HepG2 (cell line): ENCODE measurements around the gene DNAJB2. TPM values are rescaled to one million over a fixed set of nuclear protein-coding genes. Genes with fewer than 3 reads are reported as not detected.

Source experiments
- ATAC-seq: fragments of 200-7000 bp; cut with Tn5 transposase; 3 replicates; pipeline ENCODE4 v1.9.1; 2020; ENCODE audit warnings: mild to moderate bottlenecking, moderate library complexity
- BruUV-seq: library from RNA; stranded (reverse); fragments of 400-500 nt; replicated peaks from 2 replicates; lab custom pipeline; 2021; lab: Mats Ljungman, UMichigan
- CTCF ChIA-PET: fragments of 300-600 bp; formaldehyde crosslinking; extraction: SDS; loops from one replicate; lab custom pipeline; 2021; ENCODE audit warnings: low total read pairs, inconsistent platforms, low intra/inter-chr PET ratio; lab: Yijun Ruan, JAX
- POLR2A ChIA-PET: fragments of 350-600 bp; sonication (Branson Sonifier 250); formaldehyde crosslinking; loops from one replicate; lab custom pipeline; 2020; ENCODE audit warnings: antibody characterized with exemption, inconsistent platforms; lab: Yijun Ruan, JAX
- DNase-seq: peaks from one replicate; pipeline ENCODE4 v3.0.0-alpha.2; 2015; ENCODE audit warnings: low spot score
- FAIRE-seq: peaks from 3 replicates; lab custom pipeline; 2011; peaks lifted over from hg19 to GRCh38; lab: Jason Lieb, UNC
- H2AFZ ChIP-seq: one replicate; pipeline ENCODE4 v1.6.1; 2011; ENCODE audit warnings: low read length, inconsistent platforms
- H3K27ac ChIP-seq: fragments of 300-600 bp; 3 replicates; pipeline ENCODE4 v1.8.0; 2011; ENCODE audit warnings: mixed run types, mild to moderate bottlenecking, mixed read lengths, low read length, inconsistent platforms; ENCODE audit not compliant: insufficient read depth; ENCODE audit errors: extremely low read length
- H3K27me3 ChIP-seq, 2 experiments: fragments of 200-600 bp in 1 of 2; 2 replicates in 1 of 2; 3 replicates in 1 of 2; pipeline versions ENCODE4 v1.6.0 to v1.8.0; 2011; ENCODE audit warnings: low read length in 2 of 2, mild to moderate bottlenecking in 2 of 2, moderate library complexity in 2 of 2, inconsistent platforms in 1 of 2; ENCODE audit not compliant: insufficient read depth in 2 of 2, control insufficient read depth in 1 of 2
- H3K36me3 ChIP-seq, 2 experiments: fragments of 200-600 bp in 1 of 2; replicated peaks in 1 of 2; 2 replicates in 1 of 2; 3 replicates in 1 of 2; pipeline versions ENCODE4 v1.5.1 to v1.8.0; 2011; ENCODE audit warnings: low read length in 2 of 2, inconsistent platforms in 1 of 2; ENCODE audit not compliant: insufficient read depth in 2 of 2, control insufficient read depth in 1 of 2
- H3K4me1 ChIP-seq: 2 replicates; pipeline ENCODE4 v1.5.1; 2012; ENCODE audit warnings: low read length, inconsistent platforms; ENCODE audit not compliant: insufficient read depth
- H3K4me2 ChIP-seq: 2 replicates; pipeline ENCODE4 v1.6.0; 2011; ENCODE audit warnings: low read depth, low read length, inconsistent platforms
- H3K4me3 ChIP-seq, 3 experiments: fragments of 200-600 bp in 1 of 3; sonication (generic), shearing (Covaris generic) in 1 of 3; replicated peaks in 1 of 3; 2 replicates each; pipeline ENCODE4 v1.5.1; 2011 to 2016; ENCODE audit warnings: low read length in 3 of 3, inconsistent platforms in 2 of 3, low read depth in 2 of 3, mild to moderate bottlenecking in 2 of 3, control low read depth in 1 of 3, mixed read lengths in 1 of 3; ENCODE audit not compliant: insufficient read depth in 1 of 3
- H3K79me2 ChIP-seq: one replicate; pipeline ENCODE4 v1.6.1; 2011; ENCODE audit warnings: low read length, inconsistent platforms; ENCODE audit not compliant: insufficient read depth
- H3K9ac ChIP-seq: 2 replicates; pipeline ENCODE4 v1.6.0; 2011; ENCODE audit warnings: mild to moderate bottlenecking, low read depth, low read length, inconsistent platforms; ENCODE audit not compliant: insufficient read depth
- H3K9me3 ChIP-seq: 2 replicates; pipeline ENCODE4 v1.5.1; 2012; ENCODE audit warnings: mild to moderate bottlenecking, low read length
- H4K20me1 ChIP-seq: 2 replicates; pipeline ENCODE4 v1.6.0; 2011; ENCODE audit warnings: inconsistent platforms, mild to moderate bottlenecking, low read length, moderate library complexity; ENCODE audit not compliant: insufficient read depth
- ARNT2 ChIP-seq: sonication (generic); formaldehyde crosslinking; IDR thresholded peaks from 2 replicates; pipeline ENCODE4 v1.8.0; 2022; ENCODE audit warnings: mild to moderate bottlenecking, low read depth, missing genetic modification reagents, moderate library complexity
- FOXO1 ChIP-seq: sonication (generic); formaldehyde crosslinking; IDR thresholded peaks from 2 replicates; pipeline ENCODE4 v1.4.0; 2020; ENCODE audit warnings: missing genetic modification reagents
- MAZ ChIP-seq, 2 experiments: sonication (generic) in 1 of 2; formaldehyde crosslinking in 1 of 2; IDR thresholded peaks; 2 replicates each; pipeline versions ENCODE4 v1.5.0 to v1.6.1; 2012 to 2020; ENCODE audit warnings: low read depth in 2 of 2, mild to moderate bottlenecking in 2 of 2, borderline replicate concordance in 1 of 2, improper control_type of control experiment in 1 of 2, low read length in 1 of 2, missing genetic modification reagents in 1 of 2, moderate library complexity in 1 of 2
- MBD4 ChIP-seq: IDR thresholded peaks from 2 replicates; pipeline ENCODE4 v1.6.1; 2012; ENCODE audit warnings: low read length, inconsistent platforms, borderline replicate concordance
- NFYB ChIP-seq: sonication (generic); formaldehyde crosslinking; IDR thresholded peaks from 2 replicates; pipeline ENCODE4 v1.4.0; 2020; ENCODE audit warnings: missing genetic modification reagents
- RXRA ChIP-seq: sonication (generic); formaldehyde crosslinking; IDR thresholded peaks from 2 replicates; pipeline ENCODE4 v1.5.1; 2020; ENCODE audit warnings: missing genetic modification reagents
- TCF7 ChIP-seq: sonication (generic); IDR thresholded peaks from 2 replicates; pipeline ENCODE4 v1.6.1; 2016; ENCODE audit warnings: antibody characterized with exemption, low read depth
- ZNF296 ChIP-seq: sonication (generic); formaldehyde crosslinking; conservative IDR thresholded peaks from 2 replicates; pipeline ENCODE4 v1.5.0; 2020; ENCODE audit warnings: mild to moderate bottlenecking, missing genetic modification reagents
- ZNF446 ChIP-seq: sonication (generic); formaldehyde crosslinking; IDR thresholded peaks from 2 replicates; pipeline ENCODE4 v1.5.0; 2020; ENCODE audit warnings: mild to moderate bottlenecking, missing genetic modification reagents
- ZNF703 ChIP-seq: sonication (generic); formaldehyde crosslinking; IDR thresholded peaks from 2 replicates; pipeline ENCODE4 v1.5.1; 2020; ENCODE audit warnings: missing genetic modification reagents, mild to moderate bottlenecking, moderate library complexity, borderline replicate concordance
- ZSCAN25 ChIP-seq: sonication (generic); formaldehyde crosslinking; IDR thresholded peaks from 2 replicates; pipeline ENCODE4 v1.8.0; 2022; ENCODE audit warnings: mild to moderate bottlenecking, missing genetic modification reagents
- ZSCAN9 ChIP-seq: IDR thresholded peaks from 2 replicates; pipeline ENCODE4 v1.6.1; 2016; ENCODE audit warnings: borderline replicate concordance
- WGBS: methylation state at CpG from one replicate; pipeline ENCODE4 v1.1.6; 2017; ENCODE audit warnings: low lambda C conversion rate; 5-methylcytosine and 5-hydroxymethylcytosine counted together
- in situ Hi-C: cut with HindIII; loops from 2 replicates; pipeline ENCODE4 v1.10.0; 2017; ENCODE audit warnings: low pct_unique_long_range_greater_than_20kb; ENCODE audit not compliant: extremely low pct_ligation_motif_present
- intact Hi-C: fragments of 100-400 bp; cut with micrococcal nuclease; formaldehyde crosslinking; loops from one replicate; pipeline ENCODE4 v1.10.0; 2022; ENCODE audit not compliant: unreplicated experiment
- polyA plus RNA-seq, 8 experiments: library from polyadenylated mRNA; depleted of rRNA in 3 of 8; stranded (reverse) in 7 of 8; unstranded in 1 of 8; fragments of >200 nt; fragmentation: Illumina TruSeq in 4 of 8; extraction: Trizol in 4 of 8; gene quantifications; 2 replicates each; pipeline versions ENCODE4 v1.2.1 to v1.2.3, GENCODE V29; 2011 to 2016; ENCODE audit warnings: low read depth in 4 of 8, missing spikeins in 1 of 8, mixed read lengths in 1 of 8; ENCODE audit not compliant: insufficient read depth in 1 of 8
- total RNA-seq, 5 experiments: library from RNA; depleted of rRNA; stranded (reverse); fragments of >200 nt; fragmentation: Illumina TruSeq; extraction: Trizol; gene quantifications; 2 replicates each; pipeline ENCODE4 v1.2.3, GENCODE V29; 2016; ENCODE audit warnings: low read depth in 1 of 5
- TF ChIP-seq, protein P1 (sequence below): IDR thresholded peaks from 2 replicates; pipeline ENCODE4 v1.6.1; 2016
- TF ChIP-seq, protein P2 (sequence below): sonication (generic); formaldehyde crosslinking; IDR thresholded peaks from 2 replicates; pipeline ENCODE4 v1.4.0; 2020; ENCODE audit warnings: missing genetic modification reagents
- TF ChIP-seq, protein P3 (sequence below): sonication (generic); formaldehyde crosslinking; IDR thresholded peaks from 2 replicates; pipeline ENCODE4 v1.8.0; 2023; ENCODE audit warnings: mild to moderate bottlenecking, missing genetic modification reagents
- TF ChIP-seq, protein P4 (sequence below): sonication (generic); formaldehyde crosslinking; IDR thresholded peaks from 2 replicates; pipeline ENCODE4 v1.8.0; 2022; ENCODE audit warnings: mild to moderate bottlenecking, missing genetic modification reagents, moderate library complexity

The DNAJB2 gene
- total and polyA plus RNA-seq, 2 of the 13 experiments (the other 11 are each of a cell fraction or from before 2014, with no cell fraction given): 21.3 to 31.1 TPM

DNA sequence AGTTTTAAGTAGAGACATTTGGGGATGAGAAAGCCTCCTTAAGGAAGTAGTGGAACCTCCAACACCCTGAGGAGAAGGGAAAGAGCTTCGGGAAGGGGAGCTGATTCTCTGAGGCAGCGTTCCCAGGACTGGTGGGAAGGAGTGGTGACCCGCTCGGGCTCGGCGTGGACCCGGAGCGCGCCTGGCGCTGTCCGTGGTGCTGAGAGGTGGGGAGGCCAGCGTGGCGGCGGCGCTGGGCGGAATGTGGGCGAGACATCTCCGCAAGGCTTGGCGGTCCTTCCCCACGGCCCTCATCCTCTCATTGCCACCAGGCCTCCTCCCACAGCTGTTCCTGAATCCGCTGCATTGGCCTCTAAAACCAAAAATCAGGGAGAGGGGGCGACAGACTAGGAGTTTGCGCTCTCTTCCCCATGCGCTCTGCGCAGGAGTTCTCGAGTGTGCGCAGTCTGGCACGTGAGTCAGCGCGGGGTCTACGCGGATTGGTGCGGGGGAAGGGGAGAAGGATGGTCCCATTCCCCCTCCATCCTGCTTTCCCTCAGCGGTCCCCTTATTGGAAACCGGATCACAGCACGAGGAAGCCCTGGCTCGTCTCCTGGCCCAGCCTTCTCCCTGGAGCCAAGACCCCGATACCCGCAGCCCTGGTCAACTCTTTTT, 52.5 kb downstream of the DNAJB2 start (continued):
- peak; percentile 56; the same call in 1 of the 2 replicates for TF ChIP-seq FOXO1 (CRISPR knock-in tag)
- TF ChIP-seq, protein P1, sequence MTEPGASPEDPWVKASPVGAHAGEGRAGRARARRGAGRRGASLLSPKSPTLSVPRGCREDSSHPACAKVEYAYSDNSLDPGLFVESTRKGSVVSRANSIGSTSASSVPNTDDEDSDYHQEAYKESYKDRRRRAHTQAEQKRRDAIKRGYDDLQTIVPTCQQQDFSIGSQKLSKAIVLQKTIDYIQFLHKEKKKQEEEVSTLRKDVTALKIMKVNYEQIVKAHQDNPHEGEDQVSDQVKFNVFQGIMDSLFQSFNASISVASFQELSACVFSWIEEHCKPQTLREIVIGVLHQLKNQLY (CRISPR knock-in tag): 0 out of 2 replicates have a peak, but pooled peaks have one; percentile 52
- peak; percentile 91 for TF ChIP-seq ARNT2
- TF ChIP-seq RXRA (CRISPR knock-in tag): peak; percentile 39; the same call in 1 of the 2 replicates
- TF ChIP-seq NFYB (CRISPR knock-in tag): peak; percentile 32; the same call in 1 of the 2 replicates
- TF ChIP-seq, protein P2, sequence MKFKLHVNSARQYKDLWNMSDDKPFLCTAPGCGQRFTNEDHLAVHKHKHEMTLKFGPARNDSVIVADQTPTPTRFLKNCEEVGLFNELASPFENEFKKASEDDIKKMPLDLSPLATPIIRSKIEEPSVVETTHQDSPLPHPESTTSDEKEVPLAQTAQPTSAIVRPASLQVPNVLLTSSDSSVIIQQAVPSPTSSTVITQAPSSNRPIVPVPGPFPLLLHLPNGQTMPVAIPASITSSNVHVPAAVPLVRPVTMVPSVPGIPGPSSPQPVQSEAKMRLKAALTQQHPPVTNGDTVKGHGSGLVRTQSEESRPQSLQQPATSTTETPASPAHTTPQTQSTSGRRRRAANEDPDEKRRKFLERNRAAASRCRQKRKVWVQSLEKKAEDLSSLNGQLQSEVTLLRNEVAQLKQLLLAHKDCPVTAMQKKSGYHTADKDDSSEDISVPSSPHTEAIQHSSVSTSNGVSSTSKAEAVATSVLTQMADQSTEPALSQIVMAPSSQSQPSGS (CRISPR knock-in tag): peak; percentile 84
- TF ChIP-seq TCF7: no peak

DNA sequence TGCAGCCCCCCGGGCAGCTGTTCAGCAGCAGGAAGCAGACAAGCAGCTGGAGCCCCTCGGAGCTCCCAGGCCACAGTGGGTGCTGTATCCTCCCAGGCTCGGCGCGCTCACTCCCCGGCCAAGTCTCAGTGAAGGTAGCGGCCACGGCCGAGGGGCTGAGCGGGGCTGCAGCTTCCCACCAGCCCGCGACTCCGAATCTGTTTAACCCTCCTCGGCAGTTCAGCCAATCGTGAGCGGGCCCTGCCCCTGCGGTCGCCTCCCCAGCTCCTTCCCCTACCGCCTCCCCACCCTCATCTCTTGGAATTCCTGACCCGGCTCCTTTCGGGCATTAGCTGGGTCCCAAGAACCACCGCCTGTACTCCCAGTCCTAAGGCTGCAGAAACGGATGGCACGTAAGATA, 53.4 kb downstream of the DNAJB2 start, which contains the start of gene RESP18:
Gene RESP18 (minus strand): TSS at position 203 of the 400 bp plus-strand sequence.
- Histone ChIP-seq H3K79me2 (no peaks in the 10 kb centered on the region), H4K20me1 (peaks cover 8% of the 10 kb centered on the region; the same call in 1 of the 2 replicates), H3K9ac (no peak within 1 kb of the TSS), H3K4me1 (no peaks in the 10 kb centered on the region), H3K4me3 (no peak within 1 kb of the TSS), H3K4me2 (no peak within 1 kb of the TSS), H3K27ac (no peak within 1 kb of the TSS), H3K9me3 (no peaks in the 10 kb centered on the region), H3K27me3 (peaks cover 3 to 36% of the 10 kb centered on the region in 2 experiments; a peak in 4 of 5 replicates), H3K36me3 (no peaks in the 10 kb centered on the region), H2AFZ (no peak within 1 kb of the TSS)
- intact Hi-C loops (no loop called here), in situ Hi-C loops (no loop called here)
- WGBS: 23% methylated on average over 15 of the region's 24 CpGs
- no peak for FAIRE-seq
- POLR2A ChIA-PET: no interaction called here
- CTCF ChIA-PET: no interaction called here
- no peak for ATAC-seq
- BruUV-seq: no TSS peak
- no peak for DNase-seq
- TF ChIP-seq ZNF703 (CRISPR knock-in tag): no peak
- no peak for TF ChIP-seq ZSCAN9
- TF ChIP-seq, protein P3, sequence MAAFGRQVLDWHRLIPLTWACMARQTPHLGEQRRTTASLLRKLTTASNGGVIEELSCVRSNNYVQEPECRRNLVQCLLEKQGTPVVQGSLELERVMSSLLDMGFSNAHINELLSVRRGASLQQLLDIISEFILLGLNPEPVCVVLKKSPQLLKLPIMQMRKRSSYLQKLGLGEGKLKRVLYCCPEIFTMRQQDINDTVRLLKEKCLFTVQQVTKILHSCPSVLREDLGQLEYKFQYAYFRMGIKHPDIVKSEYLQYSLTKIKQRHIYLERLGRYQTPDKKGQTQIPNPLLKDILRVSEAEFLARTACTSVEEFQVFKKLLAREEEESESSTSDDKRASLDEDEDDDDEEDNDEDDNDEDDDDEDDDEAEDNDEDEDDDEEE (CRISPR knock-in tag): no peak
- no peak for TF ChIP-seq ZSCAN25 (CRISPR knock-in tag)
- TF ChIP-seq ZNF446 (CRISPR knock-in tag): no peak
- no peak for TF ChIP-seq MAZ (IDR thresholded peaks at IDR 0.05; ENCODE audit: borderline replicate concordance, low read depth, low read length)
- no peak for TF ChIP-seq MAZ (CRISPR knock-in tag; IDR thresholded peaks at IDR 0.05; ENCODE audit: low read depth)
- no peak for TF ChIP-seq ZNF296 (CRISPR knock-in tag)
- TF ChIP-seq, protein P4, sequence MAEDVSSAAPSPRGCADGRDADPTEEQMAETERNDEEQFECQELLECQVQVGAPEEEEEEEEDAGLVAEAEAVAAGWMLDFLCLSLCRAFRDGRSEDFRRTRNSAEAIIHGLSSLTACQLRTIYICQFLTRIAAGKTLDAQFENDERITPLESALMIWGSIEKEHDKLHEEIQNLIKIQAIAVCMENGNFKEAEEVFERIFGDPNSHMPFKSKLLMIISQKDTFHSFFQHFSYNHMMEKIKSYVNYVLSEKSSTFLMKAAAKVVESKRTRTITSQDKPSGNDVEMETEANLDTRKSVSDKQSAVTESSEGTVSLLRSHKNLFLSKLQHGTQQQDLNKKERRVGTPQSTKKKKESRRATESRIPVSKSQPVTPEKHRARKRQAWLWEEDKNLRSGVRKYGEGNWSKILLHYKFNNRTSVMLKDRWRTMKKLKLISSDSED (CRISPR knock-in tag): no peak
- TF ChIP-seq MBD4: no peak
